ENCODE results near the gene OR7D2.
"Not testable (repeated sequence)": the region's sequence is repeated elsewhere in the genome, so short reads cannot be mapped to it uniquely, and the experiment has no call there.

Gene OR7D2

GRCh38 chr19:9178901-9179300, at the start of gene OR7D2:
Gene OR7D2 (plus strand): TSS chr19:9178979. CDS start chr19:9185782, 6,803 bp downstream.
- DNase-seq (ENCODE audit: low read depth in 2 of 2): no peak

- DNase-seq (ENCODE audit: low read depth in 2 of 2): no peak
Observed at GRCh38 chr19:9130965-9131364, 47.8 kb upstream of the OR7D2 start.

DNA sequence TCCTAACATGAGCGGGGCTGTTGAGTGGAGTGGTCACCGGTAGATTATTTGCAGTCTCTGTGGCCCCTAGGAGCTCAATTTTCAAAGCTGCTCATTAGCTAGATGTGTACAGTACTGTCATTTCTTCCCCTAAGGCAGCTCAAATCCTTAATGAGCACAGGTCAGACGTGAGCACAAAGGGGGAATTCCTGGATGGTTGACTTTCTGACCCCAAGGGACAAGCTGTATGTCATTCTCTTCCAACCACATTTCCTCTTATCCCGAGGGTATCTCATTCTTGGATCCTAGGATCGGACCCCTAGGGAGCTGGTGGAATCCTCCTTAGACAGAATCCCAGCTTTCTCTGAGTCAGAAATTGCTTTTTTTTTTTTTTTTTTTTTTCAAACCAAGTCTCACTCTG, 46.4 kb upstream of the OR7D2 start:
- DNase-seq (ENCODE audit: low read depth in 2 of 2): no peak

- no peak for DNase-seq (ENCODE audit: low read depth in 2 of 2)
Observed at GRCh38 chr19:9139609-9140158, 39.1 kb upstream of the OR7D2 start.

DNA sequence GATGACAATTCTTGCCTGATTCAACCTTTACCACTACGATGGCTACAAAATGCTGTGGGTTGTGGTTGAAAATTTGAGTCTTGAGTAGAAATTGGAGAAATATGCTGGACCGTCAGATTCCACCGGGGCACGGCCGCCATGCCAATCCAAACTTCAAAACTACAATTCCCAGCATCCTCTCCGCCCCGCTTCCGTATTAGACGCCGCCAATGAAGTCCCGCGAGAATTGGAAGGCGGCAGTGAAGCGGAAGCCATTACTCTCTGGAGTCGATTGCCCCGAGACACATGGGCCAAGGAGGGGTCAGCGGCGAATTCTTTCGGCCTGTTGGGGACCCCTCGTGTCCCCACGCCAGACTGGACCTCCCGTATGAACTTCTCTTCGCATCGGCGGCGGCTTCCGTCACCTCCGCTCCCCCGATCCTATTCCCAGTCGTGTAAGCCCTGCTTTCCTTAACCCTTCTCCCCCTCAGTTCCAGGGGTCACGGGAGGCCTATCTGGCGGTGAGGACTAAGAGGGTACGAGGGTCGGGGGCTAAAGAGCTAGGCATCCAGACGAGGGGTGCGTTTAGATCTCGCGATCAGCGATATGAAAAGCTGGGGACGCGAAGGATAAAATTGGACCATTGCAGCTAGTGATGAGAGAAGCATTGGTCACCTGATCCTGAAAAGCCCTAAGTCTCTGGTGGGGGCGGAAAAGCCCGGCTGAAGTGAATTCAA, 38.5 kb upstream of the OR7D2 start, which contains the start of gene ZNF317:
TSS of gene ZNF317 (plus strand) at position 239 of the 716 bp plus-strand sequence. CDS start 15,620 bp downstream, outside the sequence.
- peak; percentile 80 to 83 for DNase-seq (ENCODE audit: low read depth in 2 of 2)

- no peak for DNase-seq (ENCODE audit: low read depth in 2 of 2)
Observed at GRCh38 chr19:9144920-9145319, 33.9 kb upstream of the OR7D2 start.

- no peak for DNase-seq (ENCODE audit: low read depth in 2 of 2)
Observed at GRCh38 chr19:9146882-9147281, 31.9 kb upstream of the OR7D2 start.

DNA sequence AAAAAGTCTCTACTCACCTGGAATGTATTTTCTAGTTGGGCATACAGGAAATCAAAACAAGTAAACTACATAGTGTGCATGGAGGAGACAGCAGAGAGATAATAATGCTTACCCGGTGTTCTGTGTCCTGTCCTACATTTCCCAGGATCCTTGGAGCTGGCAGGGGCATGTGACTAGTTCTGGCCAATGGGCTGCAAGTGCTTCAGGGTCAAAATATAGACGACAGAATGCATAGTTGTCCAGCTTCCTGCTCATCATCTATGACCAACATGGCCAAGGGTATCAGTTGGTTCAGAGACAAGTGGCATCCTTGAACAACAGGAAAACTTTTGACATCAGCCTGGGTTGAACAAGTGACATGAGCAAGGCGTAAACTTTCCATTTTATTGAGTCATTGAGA, 30.1 kb upstream of the OR7D2 start:
- no peak for DNase-seq (ENCODE audit: low read depth in 2 of 2)

GRCh38 chr19:9149997-9150396, 28.8 kb upstream of the OR7D2 start:
- no peak for DNase-seq (ENCODE audit: low read depth in 2 of 2)

GRCh38 chr19:9150650-9151049, 28.1 kb upstream of the OR7D2 start:
- no peak for DNase-seq (ENCODE audit: low read depth in 2 of 2)

GRCh38 chr19:9151367-9151766, 27.4 kb upstream of the OR7D2 start:
- no peak for DNase-seq (ENCODE audit: low read depth in 2 of 2)

GRCh38 chr19:9155591-9155990, 23.2 kb upstream of the OR7D2 start:
- no peak for DNase-seq (ENCODE audit: low read depth in 2 of 2)

DNA sequence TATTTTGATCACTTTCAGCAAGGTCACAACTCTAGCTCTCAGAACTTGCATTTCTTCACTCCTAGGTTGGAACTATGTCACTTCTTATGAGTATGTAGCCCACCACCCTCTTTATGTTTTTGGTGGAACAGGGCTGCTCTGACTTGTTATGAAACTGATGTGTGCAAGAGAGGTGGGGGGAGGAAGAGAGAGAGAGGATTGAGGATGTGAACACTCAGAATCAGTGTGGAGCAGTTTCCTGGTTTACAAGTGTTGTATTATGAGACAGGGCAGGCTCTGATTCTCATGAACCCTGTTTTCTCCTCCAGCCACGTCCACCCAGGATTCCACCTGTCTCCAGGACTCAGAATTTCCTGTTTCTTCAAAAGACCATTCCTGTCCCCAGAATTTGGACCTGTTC, 22.5 kb upstream of the OR7D2 start:
- no peak for DNase-seq (ENCODE audit: low read depth in 2 of 2)

GRCh38 chr19:9159891-9160290, 18.9 kb upstream of the OR7D2 start:
- no peak for DNase-seq (ENCODE audit: low read depth in 2 of 2)

DNA sequence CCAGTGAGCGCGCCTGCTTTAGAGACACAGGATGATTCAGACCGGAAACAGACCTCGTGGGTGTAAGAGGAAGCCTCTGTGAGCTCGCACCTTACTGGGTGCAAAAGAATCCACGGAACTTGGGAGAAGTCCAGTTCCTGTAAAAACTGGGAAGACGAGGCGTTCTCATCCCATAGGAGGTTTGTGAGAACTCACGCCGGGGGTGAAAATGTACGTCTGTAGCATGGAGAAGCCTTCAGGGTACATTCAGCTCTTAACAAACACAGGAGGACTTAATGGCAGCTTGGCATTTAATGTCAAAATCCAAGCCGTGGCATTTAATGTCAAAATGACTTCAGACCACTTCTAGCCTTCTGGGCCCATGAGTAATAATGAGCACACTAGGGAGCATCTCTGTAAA, 17.4 kb upstream of the OR7D2 start:
- no peak for DNase-seq (ENCODE audit: low read depth in 2 of 2)

DNA sequence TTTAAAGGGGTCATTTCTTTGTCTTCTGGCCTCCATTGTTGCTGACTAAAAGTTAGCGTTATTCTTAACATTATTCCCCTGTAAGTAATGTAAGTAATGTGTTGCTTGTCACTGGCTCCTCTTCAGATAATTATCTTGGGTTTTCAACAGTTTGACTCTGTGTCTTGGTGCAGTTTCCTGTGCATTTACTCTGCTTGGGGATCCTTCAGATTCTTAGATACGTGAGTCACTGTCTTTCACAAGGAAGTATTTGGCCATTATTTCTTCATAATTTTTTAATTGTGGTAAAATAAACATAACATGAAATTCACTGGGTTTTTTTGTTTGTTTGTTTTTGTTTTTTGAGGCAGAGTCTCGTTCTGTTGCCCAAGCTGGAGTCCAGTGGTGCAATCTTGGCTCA, 13.5 kb upstream of the OR7D2 start:
- no peak for DNase-seq (ENCODE audit: low read depth in 2 of 2)

DNA sequence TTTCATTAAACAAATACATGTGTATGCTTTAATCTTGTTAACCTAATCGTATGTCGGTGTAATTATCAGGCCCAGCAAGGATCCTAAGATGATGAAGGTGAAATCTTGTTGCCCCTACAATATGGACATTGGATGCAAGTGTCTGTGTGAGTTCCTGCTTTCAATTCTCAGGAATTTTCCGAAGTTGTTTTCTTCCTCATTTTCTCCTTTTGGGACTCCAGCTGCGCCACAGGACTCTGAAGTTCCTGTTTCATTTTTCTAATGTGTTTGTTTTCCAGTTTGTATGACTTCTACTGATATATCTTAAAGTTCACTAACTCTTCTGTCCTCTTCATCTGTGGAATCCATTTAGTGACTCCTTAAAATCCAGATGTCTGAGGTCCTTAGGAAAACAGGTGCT, 11.9 kb upstream of the OR7D2 start:
- DNase-seq (ENCODE audit: low read depth in 2 of 2): no peak

DNA sequence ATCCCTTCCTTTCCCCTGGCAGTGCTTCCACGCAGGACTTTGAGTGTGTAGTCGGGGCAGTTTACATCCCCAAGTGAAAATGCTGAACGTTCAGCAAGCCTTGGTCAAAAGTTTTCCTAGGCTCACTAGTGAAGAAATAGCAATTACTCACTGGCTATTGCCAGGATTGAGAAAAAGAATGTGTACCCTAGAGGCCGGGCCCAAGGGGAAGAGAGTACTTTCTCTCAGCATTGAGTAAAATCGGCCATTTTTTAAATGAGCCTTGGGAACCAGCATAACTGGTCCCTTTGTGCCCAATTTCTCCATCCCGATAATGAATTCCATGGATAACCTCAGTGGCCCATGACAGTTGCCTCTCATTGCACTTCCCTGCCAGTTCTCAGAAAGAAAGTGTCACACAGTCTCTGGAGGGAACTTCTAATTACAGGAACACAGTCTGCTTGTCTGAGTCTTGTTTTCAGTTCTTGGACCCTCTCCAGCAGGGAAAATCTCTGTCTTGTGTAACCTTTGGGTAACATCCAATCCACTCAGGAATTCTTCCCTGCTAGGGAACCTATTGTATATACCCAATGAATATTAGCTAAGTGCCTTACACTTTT, 7.3 kb upstream of the OR7D2 start:
- DNase-seq (ENCODE audit: low read depth in 2 of 2): no peak

- no peak for DNase-seq (ENCODE audit: low read depth in 2 of 2)
Observed at GRCh38 chr19:9175326-9175725, 3.5 kb upstream of the OR7D2 start.

DNA sequence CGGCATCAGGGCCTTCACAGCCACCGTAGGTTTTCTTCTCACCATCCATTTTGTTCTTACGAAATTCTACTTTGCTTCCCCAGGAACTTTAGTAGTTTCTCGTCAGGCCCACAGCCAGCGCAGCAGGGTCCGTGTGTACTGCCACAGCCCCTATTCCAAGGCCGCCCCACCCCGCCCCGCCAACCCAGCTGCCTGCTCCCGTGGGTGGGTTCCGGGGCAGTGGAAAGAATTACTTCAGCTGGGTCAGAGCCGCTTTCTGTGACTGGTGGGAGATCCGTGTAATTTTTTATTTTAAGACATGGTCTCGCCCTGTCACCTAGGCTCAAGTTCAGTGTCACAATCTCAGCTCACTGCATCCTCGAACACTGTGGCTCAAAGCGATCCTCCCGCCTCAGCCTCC, 4.2 kb downstream of the OR7D2 start:
- DNase-seq (ENCODE audit: low read depth in 2 of 2): no peak

DNA sequence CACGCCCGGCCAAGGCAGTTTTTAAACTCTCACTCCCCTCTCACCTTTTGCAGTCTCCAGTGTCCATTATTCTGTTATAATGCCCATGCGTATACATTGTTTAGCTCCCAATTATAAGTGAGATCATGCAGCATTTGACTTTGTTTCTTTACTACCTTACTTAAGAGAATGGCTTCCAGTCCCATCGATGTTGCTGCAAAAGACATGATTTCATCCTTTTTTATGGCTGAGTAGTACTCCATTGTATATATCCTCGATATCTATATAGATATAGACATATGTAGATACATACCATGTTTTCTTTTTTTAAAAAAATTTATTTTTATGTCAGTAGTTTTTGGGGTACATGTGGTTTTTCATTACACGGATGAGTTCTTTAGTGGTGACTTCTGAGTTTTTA, 8.4 kb downstream of the OR7D2 start:
- no peak for DNase-seq (ENCODE audit: low read depth in 2 of 2)

- no peak for DNase-seq (ENCODE audit: low read depth in 2 of 2)
Observed at GRCh38 chr19:9189535-9189934, 10.8 kb downstream of the OR7D2 start.

GRCh38 chr19:9198044-9198443, 19.3 kb downstream of the OR7D2 start:
- not testable (repeated sequence) for DNase-seq (ENCODE audit: low read depth in 2 of 2)

Data from activated CD4-positive, alpha-beta T cell treated with anti-CD3 and anti-CD28 coated beads for 24 hours (primary cell).